ENCODE measurements around the gene AFMID.
"Not testable (repeated sequence)": the region's sequence is repeated elsewhere in the genome, so short reads cannot be mapped to it uniquely, and the experiment has no call there.

AFMID gene

GRCh38 chr17:78239489-78239931 lies 52.3 kb downstream of the AFMID start:
- DNase-seq: no peak

DNA sequence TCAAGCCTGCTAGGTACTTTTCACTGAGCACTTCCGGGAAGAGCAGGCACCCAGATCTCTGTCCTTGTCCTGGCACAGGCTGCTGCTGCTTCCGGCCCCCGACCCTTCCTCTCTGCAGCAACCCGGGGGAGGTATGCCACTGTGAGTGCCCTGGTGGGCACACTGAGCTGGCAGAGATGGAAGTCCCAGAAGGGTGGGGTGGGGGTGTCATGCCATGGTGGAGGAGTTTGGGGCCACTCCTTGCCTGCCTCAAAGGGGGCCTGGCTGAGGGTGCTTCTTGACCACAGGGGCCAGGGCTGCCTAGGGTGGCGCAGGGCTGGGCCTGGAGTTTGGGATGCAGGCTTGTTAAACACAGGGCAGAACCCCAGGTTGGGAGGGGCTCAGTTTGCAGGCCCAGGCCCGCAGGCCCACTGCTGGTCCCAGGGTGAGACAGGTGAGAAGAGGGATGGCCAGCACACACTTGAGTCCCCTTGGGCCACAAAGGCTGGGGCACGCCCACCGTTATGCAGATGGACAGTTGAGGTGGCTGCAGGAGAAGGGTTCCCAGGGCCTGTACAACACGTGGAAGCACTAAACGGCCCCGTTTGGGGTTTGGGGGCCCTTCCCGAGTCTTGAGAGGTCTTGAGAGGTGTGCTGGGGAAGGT lies 53.0 kb downstream of the AFMID start:
- no peak for DNase-seq

GRCh38 chr17:78240839-78241238 lies 53.7 kb downstream of the AFMID start:
- DNase-seq: no peak

GRCh38 chr17:78241277-78242023 lies 54.3 kb downstream of the AFMID start:
- DNase-seq: no peak

GRCh38 chr17:78242024-78242742 lies 55.0 kb downstream of the AFMID start:
- DNase-seq: no peak

DNA sequence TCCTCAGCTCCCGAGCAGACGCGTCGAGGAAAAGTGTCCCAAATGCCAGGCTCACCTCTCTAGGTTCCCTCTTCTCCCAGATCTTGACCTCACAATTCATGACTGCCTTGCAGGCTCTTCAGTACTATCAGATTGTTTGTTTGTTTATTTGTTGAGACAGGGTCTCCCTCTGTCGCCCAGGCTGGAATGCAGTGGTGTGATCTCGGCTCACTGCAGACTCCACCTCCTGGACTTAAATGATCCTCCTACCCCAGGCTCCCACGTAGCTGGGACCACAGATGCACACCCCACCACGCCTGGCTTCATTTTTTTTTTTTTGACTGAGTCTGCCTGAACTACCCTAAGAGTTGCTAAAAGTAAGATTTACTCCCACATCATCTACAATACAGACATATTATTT lies 60.1 kb downstream of the AFMID start:
- no peak for DNase-seq

DNA sequence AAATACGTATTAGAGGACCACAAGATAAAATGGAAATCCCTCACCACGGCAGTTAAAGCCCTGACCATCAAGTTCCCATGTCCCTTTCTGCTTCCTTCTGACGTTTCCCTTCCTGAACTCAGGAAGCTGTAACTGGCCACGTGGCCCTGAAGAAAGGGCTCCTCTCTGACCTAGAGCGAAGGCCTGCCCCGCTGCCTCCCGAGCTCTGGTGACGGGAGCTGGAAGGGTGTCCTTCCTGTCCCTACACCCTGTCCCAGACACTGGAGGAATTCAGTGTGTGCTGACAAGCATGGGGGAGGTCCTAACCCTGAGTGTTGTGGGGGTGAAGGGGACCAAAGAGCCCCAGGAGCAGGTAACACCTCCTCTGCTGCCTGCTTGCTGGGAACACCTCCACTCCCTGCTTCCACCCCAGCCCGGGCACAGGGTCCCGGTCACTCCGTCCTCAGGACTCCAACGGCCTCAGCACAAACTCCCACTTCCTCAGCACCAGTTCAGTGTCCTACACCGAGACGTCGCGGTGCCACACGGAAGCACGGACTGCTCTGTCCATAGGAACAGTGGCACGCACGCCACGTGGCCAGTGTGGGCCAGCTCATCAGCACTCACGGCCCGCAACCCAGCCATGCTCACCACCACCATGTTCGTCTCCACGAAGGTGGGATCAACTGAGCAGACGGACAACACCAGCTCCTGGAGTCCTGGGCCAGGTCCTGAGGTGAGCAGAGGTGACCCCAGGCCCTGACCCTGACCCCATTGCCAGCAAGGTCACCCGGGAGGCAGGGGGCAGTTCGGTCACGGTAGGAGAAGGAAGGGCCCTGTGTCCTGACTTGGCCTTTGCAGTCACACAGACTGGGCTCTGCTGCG lies 61.1 kb downstream of the AFMID start:
- DNase-seq: no peak

GRCh38 chr17:78249074-78249817 lies 62.1 kb downstream of the AFMID start:
- no peak for DNase-seq

DNA sequence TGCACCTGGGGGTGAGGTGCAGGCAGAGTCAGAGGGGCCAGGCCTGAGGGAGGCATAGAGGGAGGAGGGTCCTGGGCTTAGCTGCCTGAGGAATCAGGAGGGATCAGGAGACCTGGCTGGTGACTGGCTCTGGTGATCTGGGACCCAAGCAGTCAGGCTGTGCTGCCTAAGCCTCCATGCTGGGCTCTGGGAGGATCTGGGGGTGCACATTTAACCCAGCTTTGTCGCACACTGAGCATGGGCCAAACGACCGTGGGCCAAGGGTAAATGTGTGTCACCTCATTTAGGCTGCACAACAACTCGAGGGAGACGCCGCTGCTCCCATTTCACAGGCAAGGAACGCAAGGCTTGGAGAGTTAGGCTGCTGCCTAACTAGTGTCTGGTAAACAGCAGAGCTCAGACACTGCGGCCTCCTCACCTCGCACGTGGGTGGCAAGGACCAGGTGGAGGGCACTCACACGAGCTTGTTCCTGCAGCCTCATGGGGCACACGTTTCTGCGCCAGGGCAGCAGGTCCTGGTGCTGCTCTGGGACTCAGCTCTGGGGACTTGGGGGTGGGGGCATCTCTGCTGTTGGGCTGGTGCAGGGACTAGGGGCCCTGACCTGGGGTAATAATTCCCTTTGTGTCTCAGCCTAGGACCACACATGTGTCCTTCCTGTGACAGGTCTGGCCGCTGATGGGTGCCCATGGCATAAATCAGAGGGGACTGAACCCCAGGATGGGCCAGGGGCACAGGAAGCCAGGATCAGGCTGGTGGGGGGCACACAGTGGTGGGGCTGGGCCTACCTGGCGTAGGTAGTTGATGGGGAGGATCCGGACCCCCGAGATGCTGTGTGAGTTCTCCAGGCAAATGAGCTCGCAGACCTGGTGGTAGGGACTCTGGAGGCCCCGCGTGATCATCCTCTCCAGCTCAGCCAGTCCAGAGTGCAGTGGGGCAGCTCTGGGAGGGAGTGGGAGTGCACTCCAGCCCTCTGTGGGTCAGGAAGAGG lies 63.0 kb downstream of the AFMID start:
- DNase-seq: no peak

GRCh38 chr17:78250891-78251772 lies 64.0 kb downstream of the AFMID start:
- DNase-seq: peak; percentile 84 to 89

DNA sequence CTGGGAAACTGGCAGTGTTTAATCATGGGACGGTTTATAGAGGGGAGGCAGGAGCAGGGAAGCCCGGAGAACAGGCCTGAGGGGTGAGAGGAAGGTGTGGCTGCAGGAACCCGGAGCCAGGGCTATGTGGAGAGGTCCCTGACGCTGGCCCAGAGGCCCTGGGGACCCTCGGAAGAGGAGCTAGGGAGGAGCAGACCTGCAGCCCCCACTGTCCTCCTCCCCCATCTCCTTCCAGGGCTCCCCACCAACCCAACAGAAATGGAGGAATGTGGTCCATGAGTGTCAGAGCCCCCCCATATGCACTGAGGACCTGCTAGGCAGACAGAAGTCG lies 64.6 kb downstream of the AFMID start:
- no peak for DNase-seq

- no peak for DNase-seq
Observed at GRCh38 chr17:78252111-78252634, 65.0 kb downstream of the AFMID start.

DNA sequence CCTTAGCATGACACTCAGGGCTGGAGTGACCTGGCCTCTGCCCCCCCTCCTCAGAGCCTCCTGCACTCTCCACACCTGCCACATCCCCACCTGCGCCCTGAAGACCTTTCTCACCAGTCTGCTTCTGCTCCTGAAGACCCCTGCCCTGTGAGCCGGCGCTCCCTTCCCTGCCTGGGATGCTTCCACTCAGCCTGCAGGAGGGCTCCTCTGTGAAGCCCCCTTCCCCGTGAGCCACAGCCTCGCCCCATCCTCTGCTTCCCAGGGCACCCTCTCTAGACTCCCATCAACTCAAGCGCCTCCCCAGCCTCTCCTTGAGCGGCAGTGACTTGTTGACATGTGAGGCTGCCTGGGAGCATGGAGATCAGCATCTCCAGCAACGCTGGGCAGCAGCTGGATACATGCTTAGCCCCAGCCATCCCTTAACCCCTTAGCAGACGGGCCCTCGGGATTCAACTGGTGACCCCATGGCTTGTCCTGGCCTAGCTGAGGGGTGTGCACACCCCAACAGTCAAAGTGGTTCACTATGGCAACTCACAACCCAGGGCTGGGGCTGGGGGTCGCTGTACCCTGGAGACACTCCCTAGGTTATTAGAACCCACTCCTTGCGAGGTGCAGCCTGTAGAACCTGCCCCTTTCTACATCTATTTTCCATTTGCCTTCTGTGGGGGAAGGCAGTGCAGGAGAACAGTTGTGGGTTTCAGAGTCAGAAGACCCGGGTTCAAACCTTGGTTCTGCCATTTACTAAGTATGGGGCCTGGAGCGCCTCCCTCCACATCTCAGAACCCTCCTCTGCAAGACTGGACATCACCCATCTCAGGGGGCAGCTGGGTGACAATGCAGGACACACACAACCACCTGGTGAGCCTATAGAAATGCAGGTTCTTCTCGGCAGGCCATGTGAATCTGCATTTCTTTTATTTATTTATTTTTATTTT lies 65.8 kb downstream of the AFMID start:
- DNase-seq: no peak

GRCh38 chr17:78253636-78253945 lies 66.4 kb downstream of the AFMID start:
- DNase-seq: not testable (repeated sequence)

DNA sequence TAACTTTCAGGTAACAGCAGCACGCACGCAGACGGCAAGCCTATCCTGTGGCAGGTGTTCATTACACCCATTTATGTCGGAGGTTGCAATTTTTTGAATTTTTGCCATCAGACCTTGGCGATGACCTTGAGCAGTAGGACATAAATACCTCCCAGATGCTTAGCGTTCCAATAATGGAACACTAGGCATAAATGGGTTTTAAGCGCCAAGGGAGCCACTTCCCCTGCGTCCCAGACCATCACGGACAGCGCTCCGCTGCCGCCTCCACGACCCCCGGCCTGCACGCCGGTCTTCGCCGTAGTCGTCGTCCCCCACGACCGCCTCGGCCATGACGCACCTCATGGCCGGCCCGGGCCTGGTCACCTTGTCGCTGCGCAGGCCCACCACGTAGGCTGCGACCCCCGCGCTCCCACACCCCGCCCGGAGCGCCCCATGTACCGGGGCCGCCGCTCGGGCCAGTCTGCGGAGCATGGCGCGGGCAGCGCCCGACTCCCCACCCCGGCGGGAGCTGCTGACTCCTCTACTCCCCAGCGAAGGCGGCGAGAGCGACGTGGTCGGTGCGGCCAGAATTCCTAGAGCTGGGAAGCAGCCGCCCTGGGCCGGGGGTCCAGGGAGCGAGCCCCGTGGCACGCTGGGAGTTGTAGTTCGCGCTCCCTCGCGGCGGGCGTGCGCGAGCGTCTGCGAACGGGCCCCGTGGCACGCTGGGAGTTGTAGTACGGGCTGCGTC lies 66.9 kb downstream of the AFMID start:
- peak; percentile 78 to 81 for DNase-seq

- DNase-seq: no peak
Observed at GRCh38 chr17:78255029-78255656, 68.0 kb downstream of the AFMID start.

DNA sequence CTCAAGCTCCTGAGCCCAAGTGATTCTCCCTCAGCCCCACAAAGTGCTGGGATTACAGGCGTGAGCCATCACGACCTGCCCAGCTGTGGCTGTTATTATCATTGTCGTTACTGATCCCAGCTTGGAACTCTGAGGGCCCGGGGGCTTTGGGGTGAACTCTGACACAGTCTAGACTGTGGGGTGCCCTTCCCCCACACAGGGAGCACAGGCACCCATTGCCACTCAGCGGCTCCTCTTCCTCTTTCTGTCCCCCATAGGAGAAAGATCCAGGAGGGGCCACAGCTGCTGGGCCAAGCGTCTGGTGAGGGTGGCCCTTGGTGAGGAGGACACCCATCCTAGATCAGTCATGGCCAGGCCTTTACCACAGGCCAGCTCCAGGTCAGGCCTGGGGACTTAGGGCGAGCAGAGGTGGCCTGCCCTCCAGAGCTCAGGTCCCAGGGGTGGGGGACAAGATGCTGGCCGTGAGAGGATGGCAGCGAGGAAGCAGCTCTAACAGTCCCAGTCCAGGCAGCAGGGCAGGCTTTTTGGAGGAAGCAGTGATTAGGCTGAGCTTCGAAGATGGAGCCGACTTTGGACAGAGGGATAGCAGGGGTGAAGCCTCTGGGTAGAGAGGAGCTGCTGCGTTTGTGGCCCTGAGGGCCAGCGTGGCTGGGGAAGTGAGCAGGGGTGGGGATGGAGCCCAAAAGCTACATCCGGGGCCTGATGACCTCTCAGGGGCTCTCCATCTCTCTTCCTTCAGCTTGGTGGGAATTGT lies 69.0 kb downstream of the AFMID start:
- no peak for DNase-seq

Data from AML-193 (cell line).